HG03575 (cell line): ENCODE results near the gene NBPF1.
"Not testable (repeated sequence)": the region's sequence is repeated elsewhere in the genome, so short reads cannot be mapped to it uniquely, and the experiment has no call there.

Source experiments
- ATAC-seq: cut with Tn5 transposase; IDR thresholded peaks from one replicate; pipeline ENCODE4 v1.9.1; 2021; ENCODE audit not compliant: unreplicated experiment, insufficient number of reproducible peaks, low FRiP score; ENCODE audit errors: extremely low read depth

The NBPF1 gene

GRCh38 chr1:16643001-16643411 lies 29.6 kb upstream of the NBPF1 start:
- ATAC-seq: not testable (repeated sequence)

- not testable (repeated sequence) for ATAC-seq
Measured at GRCh38 chr1:16642025-16642966, 28.9 kb upstream of the NBPF1 start.

DNA sequence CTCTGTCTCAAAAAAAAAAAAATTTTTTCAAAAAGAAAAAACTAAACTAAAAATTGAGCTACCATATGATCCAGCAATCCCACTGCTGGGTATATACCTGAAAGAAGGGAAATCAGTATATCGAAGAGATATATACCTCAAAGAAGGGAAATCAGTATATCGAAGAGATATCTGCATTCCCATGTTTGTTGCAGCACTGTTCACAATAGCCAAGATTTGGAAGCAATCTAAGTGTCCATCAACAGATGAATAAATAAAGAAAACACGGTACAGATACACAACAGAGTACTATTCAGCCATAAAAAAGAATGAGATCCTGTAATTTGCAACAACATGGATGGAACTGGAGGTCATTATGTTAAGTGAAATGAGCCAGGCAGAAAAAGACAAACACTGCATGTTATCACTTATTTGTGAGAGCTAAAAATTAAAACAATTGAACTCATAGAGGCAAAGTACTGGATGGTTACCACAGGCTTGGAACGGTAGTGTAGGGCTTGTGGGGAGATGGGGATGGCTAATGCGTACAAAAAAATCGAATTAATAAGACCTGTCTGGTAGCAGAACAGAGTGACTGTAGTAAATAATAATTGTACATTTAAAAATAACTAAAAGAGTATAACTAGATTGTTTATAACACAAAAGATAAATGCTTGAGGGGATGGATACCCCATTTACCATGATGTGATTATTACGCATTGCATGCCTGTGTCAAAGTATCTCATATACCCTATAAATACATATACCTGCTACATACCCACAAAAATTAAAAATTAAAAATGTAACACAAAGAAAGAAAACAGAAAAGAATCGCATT lies 28.0 kb upstream of the NBPF1 start:
- not testable (repeated sequence) for ATAC-seq

GRCh38 chr1:16639091-16640031 lies 26.0 kb upstream of the NBPF1 start:
- not testable (repeated sequence) for ATAC-seq

GRCh38 chr1:16637941-16638778 lies 24.8 kb upstream of the NBPF1 start:
- not testable (repeated sequence) for ATAC-seq

DNA sequence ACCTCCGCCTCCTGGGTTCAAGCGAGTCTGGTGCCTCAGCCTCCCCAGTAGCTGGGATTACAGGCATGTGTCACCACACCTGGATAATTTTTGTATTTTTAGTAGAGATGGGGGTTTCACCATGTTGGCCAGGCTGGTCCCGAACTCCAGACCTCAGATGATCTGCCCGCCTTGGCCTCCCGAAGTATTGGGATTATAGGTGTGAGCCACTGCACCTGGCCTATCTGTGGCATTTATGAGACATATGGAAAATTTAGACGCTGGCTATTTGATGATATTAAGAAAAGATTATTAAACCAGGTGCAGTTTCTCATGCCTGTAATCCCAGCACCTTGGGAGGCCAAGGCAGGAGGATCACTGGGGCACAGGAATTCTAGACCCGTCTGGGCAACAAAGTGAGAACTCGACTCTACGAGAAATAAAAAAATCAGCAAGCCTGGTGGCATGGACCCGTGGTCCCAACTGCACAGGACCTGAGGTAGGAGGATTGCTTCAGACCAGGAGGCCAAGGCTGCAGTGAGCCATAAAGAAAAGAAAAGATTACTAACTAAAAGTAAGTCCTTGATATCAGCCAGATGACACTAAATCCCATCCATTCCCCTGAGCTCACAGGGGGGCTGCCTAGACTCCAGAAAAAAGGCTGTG lies 23.3 kb upstream of the NBPF1 start:
- not testable (repeated sequence) for ATAC-seq

GRCh38 chr1:16635959-16636358 lies 22.6 kb upstream of the NBPF1 start:
- not testable (repeated sequence) for ATAC-seq

DNA sequence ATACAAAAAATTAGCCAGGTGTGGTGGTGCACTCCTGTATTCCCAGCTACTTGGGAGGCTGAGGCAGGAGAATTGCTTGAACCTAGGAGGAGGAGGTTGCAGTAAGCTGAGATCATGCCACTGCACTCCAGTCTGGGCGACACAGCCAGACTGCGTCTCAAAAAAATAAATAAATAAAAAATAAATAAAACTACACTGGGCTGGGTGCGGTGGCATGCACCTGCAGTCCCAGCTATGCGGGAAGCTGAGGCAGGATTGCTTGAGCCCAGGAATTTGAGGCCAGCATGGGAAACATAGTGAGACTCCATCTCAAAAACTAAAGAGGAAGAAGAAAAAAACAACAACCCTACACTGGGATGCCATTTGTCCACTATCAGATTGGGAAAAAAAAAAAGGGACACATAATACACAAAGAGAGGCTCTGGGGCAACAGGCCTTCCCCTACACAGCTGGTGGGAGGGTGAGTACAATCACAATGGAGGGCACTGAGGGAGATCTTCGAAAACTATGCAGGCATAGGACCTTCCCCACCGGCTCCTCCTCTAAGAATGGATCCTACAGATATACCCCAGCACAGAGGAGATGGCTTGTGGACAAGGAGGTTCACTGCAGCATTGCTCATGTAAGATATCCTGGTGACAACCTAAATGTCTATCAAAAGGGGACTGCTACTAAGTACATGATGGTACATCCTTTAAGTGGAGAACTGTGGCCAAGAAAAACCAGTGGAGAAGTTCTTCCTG lies 20.3 kb upstream of the NBPF1 start:
- not testable (repeated sequence) for ATAC-seq

DNA sequence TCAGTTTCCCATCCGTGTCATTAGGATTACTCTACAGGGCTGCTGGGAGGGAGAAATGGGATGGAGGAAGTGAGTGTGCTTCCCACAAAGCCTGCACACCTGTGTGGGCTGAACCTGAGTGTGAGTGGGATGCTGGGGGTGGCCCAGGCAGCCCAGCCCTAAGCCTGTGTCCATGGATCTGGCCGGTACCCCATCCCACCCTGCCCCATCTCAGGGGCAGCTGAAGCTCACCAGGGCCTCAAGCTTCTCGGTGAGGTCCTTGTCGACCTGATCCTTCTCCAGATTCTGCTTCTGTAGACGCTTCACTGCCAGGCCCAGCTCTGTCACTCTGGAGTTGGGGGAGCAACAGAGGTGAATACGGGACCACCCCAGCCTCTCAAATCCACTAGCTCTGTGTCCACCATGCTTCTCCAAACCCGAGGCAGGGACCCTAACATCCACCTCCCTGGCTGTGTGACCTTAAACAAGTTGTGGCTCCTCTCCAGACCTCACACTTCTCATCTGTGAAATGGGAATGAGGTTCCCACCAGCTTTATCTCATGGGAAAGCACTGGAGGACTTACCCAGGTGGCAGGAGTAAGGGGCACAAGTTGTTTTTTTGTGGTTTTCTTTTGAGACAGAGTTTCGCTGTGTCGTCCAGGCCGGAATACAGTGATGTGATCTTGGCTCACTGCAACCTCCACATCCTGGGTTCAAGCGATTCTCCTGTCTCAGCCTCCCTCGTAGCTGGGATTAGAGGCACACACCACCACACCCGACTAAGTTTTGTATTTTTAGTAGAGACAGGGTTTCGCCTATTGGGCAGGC lies 18.9 kb upstream of the NBPF1 start:
- ATAC-seq: not testable (repeated sequence)

GRCh38 chr1:16631248-16632043 lies 18.1 kb upstream of the NBPF1 start:
- ATAC-seq: no peak

GRCh38 chr1:16630661-16631247 lies 17.4 kb upstream of the NBPF1 start:
- no peak for ATAC-seq

DNA sequence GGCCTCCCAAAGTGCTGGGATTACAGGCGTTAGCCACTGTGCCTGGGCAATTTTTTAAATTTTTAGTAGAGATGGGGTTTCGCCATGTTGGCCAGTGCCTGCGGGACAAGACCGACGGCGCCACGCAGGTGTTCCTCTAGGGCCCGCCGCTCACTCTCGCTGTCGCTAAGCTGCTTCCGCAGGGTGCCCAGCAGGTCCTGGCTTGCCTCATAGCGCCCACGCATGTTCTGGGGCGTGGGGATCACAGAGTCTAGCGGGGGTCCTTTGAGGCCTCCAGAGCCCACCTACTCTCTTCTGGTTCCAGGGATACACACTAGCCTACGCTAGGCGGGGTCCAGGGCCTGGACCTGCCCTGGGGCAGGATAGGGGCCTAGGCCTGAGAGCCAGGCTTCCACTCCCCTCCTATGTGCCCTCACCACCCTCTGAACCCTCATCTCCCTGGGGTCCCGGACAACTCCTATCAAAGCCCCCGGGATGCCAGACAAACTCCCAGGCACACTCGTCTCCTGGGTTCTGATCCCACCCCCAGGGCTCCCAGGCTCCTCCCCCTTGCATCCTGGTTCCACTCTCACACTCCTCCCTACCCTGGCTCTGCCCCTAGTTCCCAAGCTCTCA lies 16.7 kb upstream of the NBPF1 start:
- not testable (repeated sequence) for ATAC-seq

- no peak for ATAC-seq
Measured at GRCh38 chr1:16628361-16629111, 15.2 kb upstream of the NBPF1 start.

DNA sequence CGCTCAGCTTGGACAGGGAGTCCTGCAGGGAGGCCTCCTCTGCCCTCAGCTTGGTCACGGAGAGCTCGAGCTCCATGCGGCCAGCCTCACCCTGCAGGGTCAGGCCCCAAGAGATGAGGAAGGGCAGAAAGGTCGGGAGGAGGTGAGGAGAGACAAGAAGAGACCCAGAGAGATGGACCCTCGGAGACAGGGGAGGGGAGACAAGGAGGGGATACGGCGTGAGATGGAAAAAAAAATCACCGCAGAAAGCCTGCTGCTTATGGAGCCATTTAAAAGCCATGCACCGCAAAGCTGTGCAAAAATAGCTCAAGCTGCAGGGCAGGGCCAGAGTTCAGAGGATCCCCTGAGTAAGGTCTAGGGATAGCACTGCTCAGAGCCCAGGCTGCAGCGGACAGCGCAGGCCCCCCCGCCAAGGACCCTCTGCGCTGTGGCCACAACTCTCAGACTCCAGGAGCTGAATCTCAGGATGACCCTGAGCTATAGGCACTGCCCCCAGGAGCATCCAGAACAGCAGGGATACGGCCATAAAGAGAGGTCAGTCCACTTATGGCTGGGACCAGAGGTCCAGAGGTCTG lies 13.1 kb upstream of the NBPF1 start:
- ATAC-seq: not testable (repeated sequence)
